GM19240 (cell line): ENCODE results near the gene CHPF2.

ENCODE experiments used
- DNase-seq: peaks from one replicate; pipeline ENCODE4 v3.0.0; 2011; ENCODE audit warnings: low spot score; ENCODE audit not compliant: insufficient read length

CHPF2 gene

GRCh38 chr7:151245360-151246101 is 13.2 kb downstream of the CHPF2 start:
- peak; percentile 80 for DNase-seq

- DNase-seq = no peak
Measured at GRCh38 chr7:151246102-151246850, 14.0 kb downstream of the CHPF2 start.

- no peak for DNase-seq
Measured at GRCh38 chr7:151246851-151247580, 14.7 kb downstream of the CHPF2 start.

GRCh38 chr7:151247611-151248345 is 15.5 kb downstream of the CHPF2 start:
- DNase-seq = no peak

- DNase-seq = no peak
Measured at GRCh38 chr7:151248346-151249033, 16.2 kb downstream of the CHPF2 start, which contains the start of gene SMARCD3. Gene SMARCD3 (minus strand): TSS chr7:151248694. CDS start chr7:151248562, 132 bp downstream.

- no peak for DNase-seq
Measured at GRCh38 chr7:151249034-151249731, 16.9 kb downstream of the CHPF2 start.

- no peak for DNase-seq
Measured at GRCh38 chr7:151249732-151250072, 17.4 kb downstream of the CHPF2 start.

- no peak for DNase-seq
Measured at GRCh38 chr7:151250181-151251132, 18.2 kb downstream of the CHPF2 start.

GRCh38 chr7:151251328-151251688 is 19.0 kb downstream of the CHPF2 start:
- no peak for DNase-seq

- DNase-seq = no peak
Measured at GRCh38 chr7:151251689-151252560, 19.6 kb downstream of the CHPF2 start.

- no peak for DNase-seq
Measured at GRCh38 chr7:151252561-151252835, 20.2 kb downstream of the CHPF2 start.

- DNase-seq = no peak
Measured at GRCh38 chr7:151252961-151253711, 20.9 kb downstream of the CHPF2 start.

- DNase-seq = no peak
Measured at GRCh38 chr7:151254316-151254715, 22.0 kb downstream of the CHPF2 start.

- no peak for DNase-seq
Measured at GRCh38 chr7:151254851-151255250, 22.6 kb downstream of the CHPF2 start.

GRCh38 chr7:151255390-151255789 is 23.1 kb downstream of the CHPF2 start:
- DNase-seq = no peak

- DNase-seq = no peak
Measured at GRCh38 chr7:151256410-151257045, 24.2 kb downstream of the CHPF2 start.

- DNase-seq = no peak
Measured at GRCh38 chr7:151257990-151258389, 25.7 kb downstream of the CHPF2 start.
